OCI-LY1 (cell line): ENCODE measurements around the gene NLGN3.

Source experiments
- H2AFZ ChIP-seq: fragments of 200-600 bp; sonication (generic), shearing (Covaris generic); 2 replicates; pipeline ENCODE4 v1.6.0; 2014; ENCODE audit warnings: antibody characterized with exemption, mild to moderate bottlenecking, low read length
- H3F3A ChIP-seq: fragments of 200-600 bp; sonication (generic), shearing (Covaris generic); 2 replicates; pipeline ENCODE4 v1.6.0; 2014; ENCODE audit warnings: mild to moderate bottlenecking, antibody characterized with exemption, low read length, moderate library complexity; ENCODE audit not compliant: insufficient read depth
- H3K27ac ChIP-seq: fragments of 200-600 bp; sonication (generic); 2 replicates; pipeline ENCODE4 v1.5.1; 2014; ENCODE audit warnings: low read length, mixed run types, mild to moderate bottlenecking, low read depth; ENCODE audit not compliant: poor library complexity, severe bottlenecking
- H3K27me3 ChIP-seq: fragments of 200-600 bp; sonication (generic); 2 replicates; pipeline ENCODE4 v1.6.0; 2014; ENCODE audit warnings: antibody characterized with exemption, mild to moderate bottlenecking, low read length, moderate library complexity; ENCODE audit not compliant: insufficient read depth
- H3K36me3 ChIP-seq: fragments of 200-600 bp; sonication (generic); 2 replicates; pipeline ENCODE4 v1.6.1; 2014; ENCODE audit warnings: mild to moderate bottlenecking, antibody characterized with exemption, low read length, moderate library complexity, mixed read lengths; ENCODE audit not compliant: insufficient read depth
- H3K4me1 ChIP-seq: fragments of 200-600 bp; sonication (generic); 2 replicates; pipeline ENCODE4 v1.5.1; 2014; ENCODE audit warnings: mild to moderate bottlenecking, low read length, moderate library complexity; ENCODE audit not compliant: insufficient read depth, severe bottlenecking
- H3K4me2 ChIP-seq: fragments of 200-600 bp; sonication (generic), shearing (Covaris generic); 2 replicates; pipeline ENCODE4 v1.6.1; 2014; ENCODE audit warnings: low read length
- H3K4me3 ChIP-seq: fragments of 200-600 bp; sonication (generic); 2 replicates; pipeline ENCODE4 v1.5.1; 2014; ENCODE audit warnings: low read length, low read depth, mild to moderate bottlenecking, mixed read lengths; ENCODE audit not compliant: poor library complexity, severe bottlenecking
- H3K79me2 ChIP-seq: fragments of 200-600 bp; shearing (Covaris generic); 2 replicates; pipeline ENCODE4 v1.6.1; 2016; ENCODE audit warnings: mixed run types, low read length, mixed read lengths; ENCODE audit not compliant: insufficient read depth
- H3K9ac ChIP-seq: fragments of 200-600 bp; sonication (generic), shearing (Covaris generic); 2 replicates; pipeline ENCODE4 v1.6.1; 2014; ENCODE audit warnings: mild to moderate bottlenecking, low read length, mixed read lengths
- H3K9me2 ChIP-seq: fragments of 200-600 bp; sonication (generic), shearing (Covaris generic); 2 replicates; pipeline ENCODE4 v1.6.1; 2014; ENCODE audit warnings: low read depth, mild to moderate bottlenecking, low read length, mixed read lengths
- H3K9me3 ChIP-seq: fragments of 200-600 bp; shearing (Covaris generic); 2 replicates; pipeline ENCODE4 v1.6.1; 2014; ENCODE audit warnings: low read length, mixed read lengths
- H4K20me1 ChIP-seq: fragments of 200-600 bp; sonication (generic), shearing (Covaris generic); 2 replicates; pipeline ENCODE4 v1.6.0; 2016; ENCODE audit warnings: mild to moderate bottlenecking, low read length; ENCODE audit not compliant: insufficient read depth
- EZH2 ChIP-seq: fragments of 200-600 bp; sonication (generic), shearing (Covaris generic); IDR thresholded peaks from 2 replicates; pipeline ENCODE4 v1.8.0; 2017; ENCODE audit warnings: borderline replicate concordance, mixed run types, mild to moderate bottlenecking, antibody characterized with exemption, low read length, moderate library complexity, mixed read lengths
- TF ChIP-seq, protein P1 (sequence below): fragments of 200-600 bp; sonication (generic), shearing (Covaris generic); IDR thresholded peaks from 2 replicates; pipeline ENCODE4 v1.5.1; 2017; ENCODE audit warnings: mild to moderate bottlenecking, antibody characterized with exemption, low read length, moderate library complexity, mixed read lengths

The NLGN3 gene

GRCh38 chrX:71154641-71155040, 10.0 kb downstream of the NLGN3 start:
- H4K20me1 ChIP-seq: no peaks in the 10 kb centered on the region
- H3K9me2 ChIP-seq: no peaks in the 10 kb centered on the region
- no peak overlapping the region for H2AFZ ChIP-seq
- no peaks in the 10 kb centered on the region for H3K36me3 ChIP-seq
- H3K9ac ChIP-seq: no peak overlapping the region
- no peak overlapping the region for H3K4me3 ChIP-seq
- H3K4me2 ChIP-seq: no peak overlapping the region
- no peak overlapping the region for H3K27ac ChIP-seq
- TF ChIP-seq, protein P1, sequence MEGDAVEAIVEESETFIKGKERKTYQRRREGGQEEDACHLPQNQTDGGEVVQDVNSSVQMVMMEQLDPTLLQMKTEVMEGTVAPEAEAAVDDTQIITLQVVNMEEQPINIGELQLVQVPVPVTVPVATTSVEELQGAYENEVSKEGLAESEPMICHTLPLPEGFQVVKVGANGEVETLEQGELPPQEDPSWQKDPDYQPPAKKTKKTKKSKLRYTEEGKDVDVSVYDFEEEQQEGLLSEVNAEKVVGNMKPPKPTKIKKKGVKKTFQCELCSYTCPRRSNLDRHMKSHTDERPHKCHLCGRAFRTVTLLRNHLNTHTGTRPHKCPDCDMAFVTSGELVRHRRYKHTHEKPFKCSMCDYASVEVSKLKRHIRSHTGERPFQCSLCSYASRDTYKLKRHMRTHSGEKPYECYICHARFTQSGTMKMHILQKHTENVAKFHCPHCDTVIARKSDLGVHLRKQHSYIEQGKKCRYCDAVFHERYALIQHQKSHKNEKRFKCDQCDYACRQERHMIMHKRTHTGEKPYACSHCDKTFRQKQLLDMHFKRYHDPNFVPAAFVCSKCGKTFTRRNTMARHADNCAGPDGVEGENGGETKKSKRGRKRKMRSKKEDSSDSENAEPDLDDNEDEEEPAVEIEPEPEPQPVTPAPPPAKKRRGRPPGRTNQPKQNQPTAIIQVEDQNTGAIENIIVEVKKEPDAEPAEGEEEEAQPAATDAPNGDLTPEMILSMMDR: no peak
- no peaks in the 10 kb centered on the region for H3K79me2 ChIP-seq
- no peaks in the 10 kb centered on the region for H3K9me3 ChIP-seq
- H3F3A ChIP-seq: no peaks in the 10 kb centered on the region
- H3K4me1 ChIP-seq: no peaks in the 10 kb centered on the region
- H3K27me3 ChIP-seq: no peaks in the 10 kb centered on the region

DNA sequence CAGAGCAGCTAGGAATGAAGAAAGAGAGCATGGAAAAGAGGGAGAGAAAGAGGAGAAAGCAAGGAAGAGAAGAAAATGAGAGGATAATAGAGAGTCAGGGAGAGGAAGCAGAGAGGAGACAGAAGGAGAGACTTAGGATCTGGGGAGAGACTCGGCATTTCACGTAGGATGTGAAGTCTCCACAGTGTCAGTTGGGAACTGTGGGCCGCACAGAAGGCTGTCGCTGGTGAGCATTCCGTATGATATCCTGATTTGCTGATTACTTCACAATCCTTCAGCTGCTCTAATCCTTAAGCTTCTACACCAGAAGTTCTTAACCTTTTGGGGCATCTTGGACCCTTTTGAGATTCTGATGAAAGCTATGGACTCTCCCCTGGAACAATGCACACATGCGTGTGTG, 14.0 kb downstream of the NLGN3 start:
- Histone ChIP-seq H3K9me3 (no peaks in the 10 kb centered on the region), H3K36me3 (no peaks in the 10 kb centered on the region), H2AFZ (no peak overlapping the region), H3K79me2 (no peaks in the 10 kb centered on the region), H3K9ac (no peak overlapping the region), H3F3A (no peaks in the 10 kb centered on the region), H4K20me1 (no peaks in the 10 kb centered on the region), H3K4me1 (no peaks in the 10 kb centered on the region), H3K27ac (no peak overlapping the region), H3K4me3 (no peak overlapping the region), H3K4me2 (no peak overlapping the region), H3K27me3 (no peaks in the 10 kb centered on the region), H3K9me2 (no peaks in the 10 kb centered on the region)
- TF ChIP-seq EZH2: no peak
- TF ChIP-seq, protein P1: no peak

DNA sequence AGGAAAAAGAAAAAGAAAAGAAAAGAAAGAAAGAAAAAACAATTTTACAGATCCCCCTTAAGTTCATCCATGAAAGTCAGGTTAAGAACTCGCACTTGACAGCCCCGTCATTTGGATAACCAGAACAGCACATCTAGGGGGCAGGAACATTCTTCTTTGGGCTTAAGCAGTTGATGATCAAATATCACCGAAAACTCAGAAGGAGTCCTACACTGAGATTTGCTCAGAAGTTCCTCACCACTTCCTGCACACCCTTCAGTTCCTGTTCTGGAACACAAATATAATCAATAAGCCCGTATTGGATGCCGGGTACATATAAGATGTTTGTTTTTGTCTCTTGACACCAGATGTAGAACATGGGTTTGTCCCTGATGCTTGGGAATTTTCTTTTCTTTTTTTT, 14.7 kb downstream of the NLGN3 start:
- H3K4me3 ChIP-seq: no peak overlapping the region
- H3F3A ChIP-seq: no peaks in the 10 kb centered on the region
- H4K20me1 ChIP-seq: no peaks in the 10 kb centered on the region
- H2AFZ ChIP-seq: no peak overlapping the region
- H3K27ac ChIP-seq: no peak overlapping the region
- H3K4me1 ChIP-seq: no peaks in the 10 kb centered on the region
- H3K27me3 ChIP-seq: no peaks in the 10 kb centered on the region
- H3K4me2 ChIP-seq: no peak overlapping the region
- H3K79me2 ChIP-seq: no peaks in the 10 kb centered on the region
- H3K36me3 ChIP-seq: no peaks in the 10 kb centered on the region
- H3K9me2 ChIP-seq: no peaks in the 10 kb centered on the region
- H3K9me3 ChIP-seq: no peaks in the 10 kb centered on the region
- no peak overlapping the region for H3K9ac ChIP-seq
- TF ChIP-seq, protein P1: no peak
- no peak for TF ChIP-seq EZH2
